HFFc6 (cell line): Measurements from ENCODE around the gene EEIG2. TPM values are rescaled to one million over a fixed set of nuclear protein-coding genes. Genes with fewer than 3 reads are reported as not detected.

Experiments
- DNase-seq: peaks from one replicate; pipeline ENCODE4 v3.0.0-alpha.2; 2018
- H3K27ac Mint-ChIP-seq: 2 replicates; pipeline ENCODE4 v1.8.0; 2020; ENCODE audit warnings: mild to moderate bottlenecking, mixed read lengths
- H3K27me3 Mint-ChIP-seq: 2 replicates; pipeline ENCODE4 v1.8.0; 2021; ENCODE audit warnings: mild to moderate bottlenecking, moderate library complexity, mixed read lengths; ENCODE audit not compliant: insufficient read depth
- H3K36me3 Mint-ChIP-seq: 2 replicates; pipeline ENCODE4 v1.8.0; 2021; ENCODE audit warnings: low read depth, mixed read lengths
- H3K4me1 Mint-ChIP-seq: 2 replicates; pipeline ENCODE4 v1.8.0; 2020; ENCODE audit warnings: low read depth, mixed read lengths
- H3K4me3 Mint-ChIP-seq: 2 replicates; pipeline ENCODE4 v1.8.0; 2020; ENCODE audit warnings: mild to moderate bottlenecking, moderate library complexity, mixed read lengths
- H3K9me3 Mint-ChIP-seq: 2 replicates; pipeline ENCODE4 v1.8.0; 2020; ENCODE audit warnings: mild to moderate bottlenecking, mixed read lengths
- CTCF ChIP-seq: fragments of 200-600 bp; sonication (generic); IDR thresholded peaks from 2 replicates; pipeline ENCODE4 v1.5.0; 2021; ENCODE audit warnings: antibody characterized with exemption, mild to moderate bottlenecking
- total RNA-seq, 6 experiments: library from RNA; stranded (reverse); fragmentation: NEBNext Ultra II Directional; extraction: Animal tissue kit (Norgen Biotek cat#: 25700); gene quantifications; 2 replicates in 1 of 6; 3 replicates in 5 of 6; pipeline ENCODE4 v1.2.3, GENCODE V29; 2021

EEIG2 gene
- total RNA-seq, 6 experiments from 2014 or later: 3.3 to 5.2 (median 4.5) TPM

GRCh38 chr1:108569097-108569728 lies 9.3 kb downstream of the EEIG2 start:
- DNase-seq: peak; percentile 49
- H3K27ac Mint-ChIP-seq: no peak overlapping the region
- H3K4me1 Mint-ChIP-seq: no peaks in the 10 kb centered on the region; the same call in 1 of the 2 replicates
- H3K27me3 Mint-ChIP-seq: no peaks in the 10 kb centered on the region
- H3K36me3 Mint-ChIP-seq: no peaks in the 10 kb centered on the region
- TF ChIP-seq CTCF: no peak
- H3K9me3 Mint-ChIP-seq: no peaks in the 10 kb centered on the region
- H3K4me3 Mint-ChIP-seq: no peak overlapping the region

- Mint-ChIP-seq H3K27ac (no peak overlapping the region), H3K36me3 (no peaks in the 10 kb centered on the region), H3K9me3 (no peaks in the 10 kb centered on the region), H3K4me1 (peaks cover 2% of the 10 kb centered on the region), H3K27me3 (no peaks in the 10 kb centered on the region), H3K4me3 (no peak overlapping the region)
- no peak for DNase-seq
- TF ChIP-seq CTCF: peak; percentile 58
These were observed 10.2 kb downstream of the EEIG2 start for GRCh38 chr1:108570128-108570527.

GRCh38 chr1:108570998-108571401 lies 11.1 kb downstream of the EEIG2 start:
- TF ChIP-seq CTCF: no peak

GRCh38 chr1:108572182-108572581 lies 12.3 kb downstream of the EEIG2 start:
- H3K4me1 Mint-ChIP-seq: peaks cover 9% of the 10 kb centered on the region
- H3K4me3 Mint-ChIP-seq: no peak overlapping the region
- no peaks in the 10 kb centered on the region for H3K9me3 Mint-ChIP-seq
- no peaks in the 10 kb centered on the region for H3K27me3 Mint-ChIP-seq
- no peak for DNase-seq
- H3K36me3 Mint-ChIP-seq: no peaks in the 10 kb centered on the region
- TF ChIP-seq CTCF: no peak
- no peak overlapping the region for H3K27ac Mint-ChIP-seq

More at GRCh38 chr1:108570998-108571401, 11.1 kb downstream of the EEIG2 start:
- Mint-ChIP-seq H3K4me1 (peaks cover 9% of the 10 kb centered on the region), H3K27ac (no peak overlapping the region), H3K27me3 (no peaks in the 10 kb centered on the region), H3K36me3 (no peaks in the 10 kb centered on the region), H3K4me3 (no peak overlapping the region), H3K9me3 (no peaks in the 10 kb centered on the region)
- DNase-seq: no peak

GRCh38 chr1:108573183-108573582 lies 13.3 kb downstream of the EEIG2 start:
- H3K9me3 Mint-ChIP-seq: no peaks in the 10 kb centered on the region
- H3K4me3 Mint-ChIP-seq: no peak overlapping the region
- no peak for DNase-seq
- TF ChIP-seq CTCF: no peak
- H3K27me3 Mint-ChIP-seq: no peaks in the 10 kb centered on the region
- H3K4me1 Mint-ChIP-seq: peaks cover 9% of the 10 kb centered on the region
- no peaks in the 10 kb centered on the region for H3K36me3 Mint-ChIP-seq
- H3K27ac Mint-ChIP-seq: no peak overlapping the region
